Stimulated activated CD8-positive, alpha-beta memory T cell treated with anti-CD3 and anti-CD28 coated beads, Interleukin-4, amount 100 ng/mL, for 4 hours (primary cell): ENCODE results near the gene UGGT2.
"Not testable (repeated sequence)": the region's sequence is repeated elsewhere in the genome, so short reads cannot be mapped to it uniquely, and the experiment has no call there.

Source experiments
- DNase-seq, 2 donors: peaks; one replicate each; pipeline ENCODE4 v3.0.0-alpha.2; 2020; ENCODE audit warnings: low read depth in 2 of 2, low spot score in 1 of 2

Gene UGGT2

DNA sequence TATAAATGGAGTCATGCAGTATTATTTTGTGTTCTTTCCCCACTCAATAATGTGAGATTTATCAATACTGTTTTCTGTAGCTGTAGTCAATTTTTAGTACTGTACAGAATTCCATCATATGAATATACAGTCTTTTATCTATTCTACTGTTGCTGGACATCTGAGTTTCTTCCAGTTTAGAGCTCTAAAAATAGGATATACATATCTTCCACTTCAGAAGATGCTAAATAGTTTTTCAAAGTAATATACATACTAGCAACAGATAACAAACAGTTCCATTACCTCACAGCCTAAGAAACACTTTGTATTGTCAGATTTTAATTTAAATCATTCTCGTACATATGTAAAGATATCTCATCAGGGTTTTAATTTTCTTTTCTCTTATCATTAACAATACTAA lies 149.6 kb downstream of the UGGT2 start:
- DNase-seq: no peak

DNA sequence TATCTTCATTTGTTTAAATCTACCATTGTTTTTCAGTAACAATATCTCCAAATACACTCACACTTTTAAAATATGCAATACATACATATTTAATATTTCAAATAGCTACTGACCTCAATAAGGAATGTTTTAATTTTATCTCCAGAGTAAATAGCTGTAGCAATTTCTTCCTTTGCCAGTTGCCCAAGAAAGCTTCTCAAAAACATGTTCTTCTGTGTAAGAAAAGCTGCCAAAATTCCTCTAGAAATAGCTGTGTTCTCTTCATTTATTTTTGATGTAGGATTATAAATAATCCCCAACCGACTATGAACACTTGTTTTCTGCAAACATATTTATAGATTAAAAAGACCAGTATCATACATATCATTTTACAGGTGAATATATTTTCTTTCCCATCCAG lies 150.5 kb downstream of the UGGT2 start:
- DNase-seq: no peak

DNA sequence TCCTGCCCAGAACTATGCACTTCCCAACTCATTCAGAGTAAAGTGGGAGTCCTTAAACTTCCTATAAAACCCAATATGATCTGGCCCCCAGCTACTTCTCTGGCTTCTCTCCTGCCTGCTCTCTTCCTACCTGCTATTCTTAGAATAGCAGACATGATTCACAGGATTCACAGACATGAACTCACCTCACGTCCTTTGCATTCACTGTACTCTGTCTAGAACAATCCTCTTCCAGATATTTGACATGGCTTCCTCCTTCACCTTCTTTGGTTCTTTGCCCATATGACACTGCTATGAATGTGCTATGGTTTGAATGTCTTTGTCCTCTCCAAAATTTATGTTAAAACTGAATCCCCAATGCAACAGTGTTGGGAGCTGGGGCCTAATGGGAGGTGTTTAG lies 154.9 kb downstream of the UGGT2 start:
- no peak for DNase-seq

DNA sequence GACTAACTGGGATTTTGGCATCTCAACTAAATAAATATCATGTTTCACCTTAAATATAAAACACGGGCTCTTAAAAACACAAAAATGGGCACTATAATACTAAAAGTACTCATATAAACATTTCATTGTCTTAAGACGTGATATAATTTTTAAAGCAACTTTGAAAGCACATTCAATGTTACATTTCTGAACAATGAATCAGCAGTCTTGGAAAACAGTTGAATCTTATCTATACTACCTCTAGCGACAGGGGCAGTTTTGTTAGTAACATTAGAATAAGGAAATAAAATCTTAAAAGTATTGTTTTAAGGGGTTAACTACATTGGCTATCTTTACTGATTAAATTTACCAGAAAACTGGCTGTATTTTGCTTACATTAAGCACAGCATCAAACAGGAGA lies 156.9 kb downstream of the UGGT2 start:
- no peak for DNase-seq

DNA sequence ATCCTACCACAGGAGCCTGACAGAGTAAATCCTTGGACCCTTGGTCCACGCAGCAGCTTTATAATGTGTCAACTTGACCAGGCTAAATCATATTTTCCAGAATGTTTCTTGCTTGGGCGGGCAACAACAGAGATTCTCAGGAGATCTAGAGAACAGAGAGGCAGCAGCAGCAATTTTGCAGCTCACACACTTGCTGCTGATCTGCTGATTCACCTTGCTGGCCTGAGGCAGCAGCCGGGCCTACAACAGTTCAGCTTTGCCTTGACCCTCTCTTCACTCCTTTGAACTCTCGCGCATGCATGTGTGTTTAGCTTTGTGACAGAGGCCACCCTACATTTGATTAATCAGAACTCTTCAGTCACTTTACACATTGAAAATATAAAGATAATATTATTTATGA lies 159.3 kb downstream of the UGGT2 start:
- no peak for DNase-seq

DNA sequence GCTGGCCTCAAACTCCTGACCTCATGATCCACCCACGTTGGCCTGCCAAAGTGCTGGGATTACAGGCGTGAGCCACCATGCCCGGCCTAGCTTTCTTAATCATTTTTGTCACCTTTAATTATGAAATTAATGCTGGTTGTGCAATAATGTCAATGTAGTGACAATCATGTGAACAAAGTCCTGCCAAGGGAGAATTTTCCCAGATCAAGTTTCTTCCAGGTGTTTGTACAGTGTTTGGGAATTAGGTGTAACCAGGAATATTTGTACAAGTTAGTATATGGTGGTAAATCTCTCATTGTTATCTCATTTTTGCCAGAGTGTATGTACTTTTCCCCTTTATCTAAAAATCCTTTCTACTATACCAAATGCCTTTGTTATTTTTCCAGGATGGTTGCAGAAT lies 171.1 kb downstream of the UGGT2 start:
- DNase-seq: no peak

DNA sequence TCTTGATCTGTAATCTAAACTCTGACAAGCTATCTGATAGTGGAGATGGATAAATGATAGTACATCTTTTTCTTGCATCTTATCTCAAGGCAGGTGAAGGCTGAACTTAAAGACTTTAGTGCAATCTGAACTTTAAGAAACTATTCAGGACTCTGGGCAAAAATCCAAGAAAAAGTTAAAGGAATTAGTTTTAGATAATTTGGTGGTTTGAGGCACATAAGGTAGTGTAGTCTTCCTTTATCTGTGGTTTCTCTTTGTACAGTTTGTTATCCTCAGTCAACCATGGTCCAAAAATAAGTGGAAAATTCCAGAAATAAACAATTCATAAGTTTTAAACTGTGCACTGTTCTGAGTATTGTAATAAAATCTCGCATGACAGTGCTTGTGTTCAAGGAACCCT lies 172.9 kb downstream of the UGGT2 start:
- no peak for DNase-seq

DNA sequence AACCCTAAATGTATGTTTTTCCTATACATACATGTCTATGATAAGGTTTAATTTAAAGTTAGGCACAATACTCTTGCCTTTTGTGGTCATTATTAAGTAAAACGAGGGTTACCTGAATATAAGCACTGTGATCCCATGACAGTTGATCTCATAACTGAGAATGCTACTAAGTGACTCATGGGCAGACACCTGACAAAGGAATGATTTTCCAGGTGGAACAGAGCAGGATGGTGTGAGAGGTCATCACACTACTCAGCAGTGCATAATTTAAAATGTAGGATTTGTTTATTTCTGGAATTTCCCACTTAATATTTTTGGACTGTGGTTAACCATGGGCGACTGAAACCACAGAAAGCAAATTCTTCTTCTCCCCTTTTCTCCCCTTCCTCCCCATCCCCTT lies 178.9 kb downstream of the UGGT2 start:
- no peak for DNase-seq

DNA sequence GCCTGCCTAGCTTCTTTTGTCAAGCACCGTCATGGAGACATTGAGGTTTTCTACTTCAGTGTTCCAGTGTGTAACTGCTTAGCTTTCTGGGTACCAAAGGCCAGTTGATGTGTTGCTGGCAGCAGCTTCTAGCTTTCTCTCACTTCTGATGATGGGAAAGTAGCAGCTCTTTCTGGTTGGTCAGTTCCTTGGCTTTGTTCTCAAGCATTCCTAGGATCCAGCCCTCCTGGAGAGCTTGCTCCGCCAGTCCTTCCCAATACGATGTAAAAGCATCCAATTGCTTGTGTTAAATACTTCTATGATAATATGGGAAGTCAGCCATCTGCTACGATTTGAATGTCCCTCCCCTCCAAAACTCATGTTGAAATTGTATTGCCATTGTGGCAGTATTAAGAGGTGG lies 182.8 kb downstream of the UGGT2 start:
- no peak for DNase-seq

DNA sequence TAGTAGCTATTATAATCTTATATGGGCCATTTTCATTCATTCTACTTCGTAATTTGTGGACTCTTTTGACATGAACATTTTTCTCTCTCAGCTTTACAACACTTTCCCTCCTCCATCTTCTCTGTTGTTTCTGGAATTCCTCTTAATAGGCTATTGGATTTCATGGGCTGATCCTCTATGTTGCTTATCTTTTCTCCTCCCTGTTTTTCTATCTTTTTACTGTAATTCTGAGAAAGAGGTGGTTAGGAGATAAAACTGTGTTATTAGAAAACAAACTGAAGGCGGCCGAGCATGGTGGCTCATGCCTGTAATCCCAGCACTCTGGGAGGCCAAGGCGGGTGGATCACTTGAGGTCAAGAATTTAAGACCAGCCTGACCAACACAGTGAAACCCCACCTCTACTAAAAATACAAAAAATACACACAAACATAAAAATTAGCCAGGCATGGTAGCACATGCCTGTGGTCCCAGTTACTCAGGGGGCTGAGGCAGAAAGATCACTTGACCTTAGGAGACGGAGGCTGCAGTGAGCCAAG lies 188.1 kb downstream of the UGGT2 start:
- no peak for DNase-seq

DNA sequence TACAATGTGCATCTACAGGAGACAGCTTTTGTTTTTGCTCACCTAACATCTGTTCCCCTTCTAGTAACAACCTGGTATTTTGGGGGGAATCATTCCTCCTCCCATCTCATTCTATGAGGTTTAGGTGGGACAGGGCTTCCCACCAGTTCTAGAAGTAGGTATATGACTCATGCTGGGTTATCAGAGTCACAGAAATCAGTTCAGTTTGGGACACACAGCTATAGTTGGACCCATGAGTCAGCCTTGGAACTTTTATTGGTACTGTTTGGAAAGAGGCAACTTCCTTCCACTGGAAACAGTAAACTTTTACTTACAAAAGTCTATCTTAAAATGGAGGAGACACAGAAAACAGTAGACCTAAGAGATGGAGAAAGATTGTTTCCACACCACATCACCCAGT lies 190.8 kb downstream of the UGGT2 start:
- DNase-seq: no peak

DNA sequence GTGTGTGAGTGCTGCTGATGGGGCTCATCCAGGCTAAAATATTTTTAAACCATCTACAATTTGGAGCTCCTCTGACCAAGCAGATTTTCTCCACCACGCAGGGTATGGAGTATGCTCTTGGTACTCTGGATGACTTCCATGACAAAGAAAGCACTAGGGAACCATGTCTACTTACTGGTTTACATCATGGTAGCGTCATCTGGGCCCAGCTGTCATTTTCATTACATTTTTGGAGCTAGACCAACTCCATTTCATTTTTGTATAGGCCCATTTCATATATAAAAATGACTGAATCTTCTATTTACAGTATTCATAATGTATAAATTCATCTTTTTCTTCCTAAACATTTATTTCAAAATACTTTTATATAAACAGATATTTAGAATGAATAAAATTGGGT lies 191.9 kb downstream of the UGGT2 start:
- no peak for DNase-seq

DNA sequence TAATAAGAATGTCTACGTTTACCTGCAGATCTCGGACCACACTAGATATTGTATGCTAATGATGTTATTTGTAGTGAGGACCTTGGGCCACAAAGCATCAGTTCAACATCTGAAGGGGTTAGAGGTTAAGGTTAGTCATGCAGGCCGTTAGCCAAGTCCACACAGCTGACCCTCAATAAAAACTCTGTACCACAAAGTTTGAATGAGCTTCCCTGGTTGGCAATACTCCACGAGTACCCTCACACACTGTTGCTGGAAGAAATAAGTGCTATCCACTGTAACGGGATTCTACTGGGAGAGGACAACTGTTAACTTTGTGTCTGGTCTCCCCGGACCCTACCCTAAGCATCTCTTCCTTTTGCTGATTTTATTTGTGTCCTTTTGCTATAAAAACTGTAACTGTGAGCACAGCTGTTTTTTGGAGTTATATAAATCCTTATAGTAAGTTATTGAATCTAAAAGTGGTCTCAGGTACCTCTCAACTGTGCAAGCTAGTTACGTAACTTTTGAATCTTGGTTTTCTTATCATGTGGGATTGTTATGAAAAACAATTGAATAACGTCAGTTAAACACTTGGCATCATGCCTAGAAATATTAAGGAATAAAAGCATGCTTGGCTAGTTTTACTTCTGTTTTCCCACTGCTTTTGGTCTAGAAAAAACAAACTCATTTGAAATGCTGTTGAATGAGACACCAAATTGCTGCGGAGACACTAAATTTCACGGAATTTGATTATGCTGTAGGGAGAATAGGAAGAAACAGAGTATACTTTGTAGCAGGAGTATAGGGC lies 194.7 kb downstream of the UGGT2 start:
- no peak for DNase-seq

DNA sequence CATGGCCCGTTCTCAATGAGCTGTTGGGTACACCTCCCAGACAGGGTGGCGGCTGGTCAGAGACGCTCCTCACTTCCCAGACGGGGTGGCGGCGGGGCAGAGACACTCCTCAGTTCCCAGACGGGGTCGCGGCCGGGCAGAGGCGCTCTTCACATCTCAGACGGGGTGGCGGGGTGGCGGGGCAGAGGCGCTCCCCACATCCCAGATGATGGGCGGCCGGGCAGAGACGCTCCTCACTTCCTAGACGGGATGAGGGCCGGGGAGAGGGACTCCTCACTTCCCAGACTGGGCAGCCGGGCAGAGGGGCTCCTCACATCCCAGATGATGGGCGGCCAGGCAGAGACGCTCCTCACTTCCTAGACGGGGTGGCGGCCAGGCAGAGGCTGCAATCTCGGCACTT lies 207.5 kb downstream of the UGGT2 start:
- DNase-seq: not testable (repeated sequence)

DNA sequence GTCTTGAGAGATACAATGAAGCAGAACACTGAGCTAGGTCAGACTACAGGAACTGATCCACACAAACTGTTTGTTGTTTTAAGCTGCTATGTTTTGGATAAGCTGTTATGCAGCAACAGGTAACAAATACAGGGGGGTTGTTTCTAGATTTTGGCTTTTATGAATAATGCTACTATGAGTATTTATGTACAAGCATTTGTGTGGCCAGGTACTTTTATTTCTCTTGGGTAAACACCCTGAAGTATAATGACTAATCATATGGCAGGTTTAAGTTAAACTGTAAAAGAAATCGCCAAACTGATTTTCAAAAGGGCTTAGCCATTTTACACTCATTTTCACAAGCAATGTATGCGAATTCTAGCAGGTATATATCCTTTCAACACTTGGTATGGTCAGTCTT lies 210.3 kb downstream of the UGGT2 start:
- DNase-seq: no peak

DNA sequence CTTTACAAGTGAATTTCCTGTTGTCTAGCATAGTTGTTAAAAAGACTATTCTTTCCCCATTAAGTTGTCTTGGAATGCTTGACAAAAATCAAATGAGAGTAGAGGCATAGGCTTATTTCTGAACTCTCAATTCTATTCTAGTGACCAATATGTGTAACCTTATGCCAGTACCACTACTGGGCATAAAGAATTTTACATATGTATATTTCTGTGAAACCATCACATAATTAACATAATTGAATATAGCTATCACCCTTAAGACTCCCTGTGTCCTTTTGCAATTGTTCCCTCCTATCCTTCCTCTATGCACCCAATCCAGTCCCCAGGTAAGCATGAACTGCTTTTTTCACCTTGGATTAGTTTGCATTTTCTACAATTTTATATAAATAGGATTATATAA lies 211.3 kb downstream of the UGGT2 start:
- no peak for DNase-seq

DNA sequence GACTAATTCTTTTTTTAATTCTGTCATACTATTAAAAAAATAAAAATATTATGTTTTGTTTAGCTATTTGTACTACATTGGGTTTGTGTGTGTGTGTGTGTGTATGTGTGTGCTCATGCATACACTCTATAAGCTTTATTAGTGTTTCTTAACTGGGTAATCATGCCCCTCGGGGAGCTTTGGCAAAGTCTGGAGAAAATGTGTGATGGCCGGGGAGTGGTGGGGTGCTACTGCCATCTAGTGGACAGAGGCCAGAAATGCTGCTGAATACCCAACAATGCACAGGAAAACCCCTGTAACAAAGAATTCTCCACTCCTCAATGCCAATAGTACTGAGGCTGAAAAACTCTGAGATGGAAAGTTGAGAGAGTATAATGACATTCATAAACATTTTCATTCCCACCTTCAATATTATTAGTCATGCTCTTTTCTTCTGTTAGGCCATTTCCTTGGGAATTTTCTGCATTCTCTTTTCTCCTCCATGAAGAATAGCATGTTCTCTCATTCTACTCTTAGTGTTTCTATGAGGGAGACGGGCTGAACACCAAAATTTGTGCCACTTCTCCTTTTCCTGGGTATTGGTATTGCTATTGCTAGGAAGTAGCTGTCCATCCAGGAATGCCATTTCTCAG lies 219.0 kb downstream of the UGGT2 start:
- DNase-seq: peak in 1 of 2 donors; percentile 42

DNA sequence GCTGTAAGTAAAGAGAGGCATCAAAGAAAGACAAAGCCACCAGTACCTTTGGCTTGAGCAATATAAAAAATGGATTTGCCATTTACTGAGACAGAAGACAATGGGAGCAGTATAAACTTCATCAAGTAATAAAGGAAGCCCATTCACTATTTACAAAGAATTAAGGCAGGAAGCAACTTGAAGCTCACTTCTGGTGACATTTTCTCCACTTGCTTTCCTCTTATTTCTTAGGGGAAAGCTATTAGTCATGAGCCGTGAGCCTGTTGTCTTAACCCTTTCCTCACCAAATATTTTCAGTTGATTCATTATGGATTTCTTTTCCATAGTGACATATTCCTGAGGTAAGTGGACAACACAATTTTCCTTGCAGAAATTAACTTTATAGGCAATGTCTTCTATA lies 219.5 kb downstream of the UGGT2 start:
- no peak for DNase-seq

DNA sequence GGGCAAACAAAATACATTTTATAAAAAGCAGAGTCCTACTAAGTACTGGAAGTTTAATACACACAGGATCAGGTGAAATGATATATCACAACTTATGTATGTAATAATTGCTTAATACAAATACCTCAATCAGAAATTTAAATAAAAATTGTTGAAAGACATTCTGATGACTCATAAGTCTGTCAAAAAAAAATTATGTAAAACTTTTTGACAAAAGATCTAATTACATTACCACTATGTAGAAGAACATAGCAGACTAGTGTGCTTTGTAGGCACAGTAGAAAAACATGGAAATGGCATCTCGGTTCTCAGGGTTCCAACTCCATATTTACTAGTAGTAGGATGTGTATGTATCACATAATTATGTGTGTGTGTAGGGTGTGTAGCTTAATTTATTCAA lies 220.1 kb downstream of the UGGT2 start:
- DNase-seq: no peak

DNA sequence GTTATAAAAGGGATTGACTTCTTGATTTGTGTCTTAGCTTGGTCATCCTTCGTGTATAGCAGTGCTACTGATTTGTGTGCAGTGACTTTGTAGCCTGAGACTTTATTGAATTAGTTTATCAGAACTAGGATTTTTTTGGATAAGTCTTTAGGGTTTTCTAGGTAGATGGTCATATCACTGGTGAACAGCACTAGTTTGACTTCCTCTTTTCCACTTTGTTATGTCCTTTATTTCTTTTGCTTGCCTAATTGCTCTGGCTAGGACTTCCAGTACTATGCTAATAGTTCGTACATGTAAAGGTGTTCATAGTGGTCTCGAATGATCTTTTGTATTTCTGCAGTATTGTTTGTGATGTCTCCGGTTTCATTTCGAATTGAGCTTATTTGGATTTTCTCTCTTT lies 230.9 kb downstream of the UGGT2 start:
- no peak for DNase-seq

DNA sequence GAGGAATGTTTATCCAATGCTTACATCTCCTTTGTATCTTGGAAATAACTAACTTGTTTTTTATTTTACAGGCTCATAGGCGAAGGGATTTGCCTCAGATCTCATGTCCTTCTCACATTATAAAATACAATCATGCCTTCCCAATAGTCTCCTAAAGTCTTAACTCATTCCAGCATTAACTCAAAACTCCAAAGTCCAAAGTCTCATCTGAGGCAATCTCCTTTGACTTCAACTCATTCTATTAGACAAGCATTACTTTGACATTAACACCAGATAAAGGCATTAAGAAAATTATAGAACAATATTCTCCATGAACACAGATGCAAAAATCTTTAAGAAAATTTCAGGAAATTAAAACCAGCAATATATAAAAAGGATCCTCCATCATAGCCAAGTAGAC lies 238.7 kb downstream of the UGGT2 start:
- DNase-seq: no peak

DNA sequence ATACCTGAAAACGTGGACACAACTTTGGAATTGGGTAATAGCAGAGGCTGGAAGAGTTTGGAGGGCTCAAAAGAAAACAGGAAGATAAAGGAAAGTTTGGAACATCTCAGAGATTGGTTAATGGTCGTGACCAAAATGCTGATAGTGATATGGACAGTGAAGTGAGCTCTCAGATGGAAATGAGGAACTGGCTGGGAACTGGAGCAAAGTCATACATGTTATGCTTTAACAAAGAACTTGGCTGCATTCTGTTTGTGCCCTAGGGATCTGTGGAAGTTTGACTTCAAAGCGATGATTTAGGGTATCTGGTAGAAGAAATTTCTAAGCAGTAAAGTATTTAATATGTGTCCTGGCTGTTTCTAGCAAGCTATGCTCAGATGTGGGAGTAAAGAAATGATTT lies 240.1 kb downstream of the UGGT2 start:
- no peak for DNase-seq

DNA sequence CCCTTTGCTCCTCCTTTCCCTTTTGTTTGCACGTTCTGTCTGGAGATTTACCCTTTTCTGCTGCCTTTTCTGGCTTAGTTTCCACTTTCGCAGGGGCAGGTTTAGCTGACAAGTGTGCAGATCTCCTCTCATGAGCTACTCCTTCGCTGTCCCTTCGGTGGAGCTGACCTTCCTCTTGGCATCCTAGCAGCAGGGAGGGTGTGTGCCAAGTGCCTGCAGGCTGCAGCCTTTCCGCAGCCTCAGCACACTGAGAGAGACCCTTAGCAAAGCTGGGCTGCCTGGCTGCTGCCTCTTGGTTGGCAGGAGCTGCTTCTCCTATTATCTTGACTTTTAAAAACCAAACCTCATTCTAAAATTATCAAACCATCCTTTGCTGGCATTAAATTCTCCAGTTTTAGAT lies 243.8 kb downstream of the UGGT2 start:
- DNase-seq: no peak
